ENCODE measurements around the gene EFNA1.
A peak's percentile ranks its signal among the peaks of the same experiment; 100 is the strongest.

The EFNA1 gene

DNA sequence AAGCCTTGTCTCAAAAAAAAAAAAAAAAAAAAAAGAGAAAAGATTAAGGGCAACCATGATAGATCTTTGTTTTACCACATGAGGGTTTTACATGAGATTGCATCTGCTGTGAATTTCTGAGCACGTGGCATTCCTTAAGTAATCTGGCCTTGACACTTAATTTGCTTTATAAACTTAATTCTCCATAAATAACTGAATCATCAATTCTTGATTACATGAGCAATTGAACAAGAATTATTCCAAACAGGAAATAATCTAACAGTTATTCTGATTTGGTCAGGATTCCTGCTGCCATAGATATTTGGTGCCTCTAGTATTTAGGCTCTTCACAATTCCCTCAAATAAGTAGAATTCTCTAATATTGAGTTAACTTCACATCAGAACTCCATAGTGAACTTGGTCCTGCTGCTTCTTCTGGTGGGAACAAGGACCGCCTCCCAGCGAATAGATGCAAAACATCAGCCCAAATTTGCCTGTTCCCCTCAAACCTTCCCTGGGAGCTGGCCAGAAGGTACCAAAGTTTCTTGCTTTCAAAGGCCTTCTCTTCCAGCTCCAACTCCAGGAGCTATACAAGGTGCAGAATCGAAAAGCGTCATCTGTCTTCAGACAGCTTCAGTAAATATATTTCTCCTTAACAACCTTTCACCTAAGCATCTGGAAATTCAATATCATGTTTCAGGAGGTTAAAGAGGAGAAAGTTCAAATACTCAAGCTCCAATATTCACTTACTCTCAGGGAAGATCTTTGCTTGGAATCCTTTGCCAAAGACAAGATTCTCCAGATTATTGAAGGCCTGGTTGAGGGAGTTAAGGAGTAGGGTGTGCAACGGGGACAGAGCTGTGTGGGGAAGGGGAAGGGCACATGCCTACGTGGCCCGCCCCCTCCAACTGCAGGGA lies 44.4 kb downstream of the EFNA1 start:
- no peak for DNase-seq (ENCODE audit: low read depth)
- TF ChIP-seq, protein P1, sequence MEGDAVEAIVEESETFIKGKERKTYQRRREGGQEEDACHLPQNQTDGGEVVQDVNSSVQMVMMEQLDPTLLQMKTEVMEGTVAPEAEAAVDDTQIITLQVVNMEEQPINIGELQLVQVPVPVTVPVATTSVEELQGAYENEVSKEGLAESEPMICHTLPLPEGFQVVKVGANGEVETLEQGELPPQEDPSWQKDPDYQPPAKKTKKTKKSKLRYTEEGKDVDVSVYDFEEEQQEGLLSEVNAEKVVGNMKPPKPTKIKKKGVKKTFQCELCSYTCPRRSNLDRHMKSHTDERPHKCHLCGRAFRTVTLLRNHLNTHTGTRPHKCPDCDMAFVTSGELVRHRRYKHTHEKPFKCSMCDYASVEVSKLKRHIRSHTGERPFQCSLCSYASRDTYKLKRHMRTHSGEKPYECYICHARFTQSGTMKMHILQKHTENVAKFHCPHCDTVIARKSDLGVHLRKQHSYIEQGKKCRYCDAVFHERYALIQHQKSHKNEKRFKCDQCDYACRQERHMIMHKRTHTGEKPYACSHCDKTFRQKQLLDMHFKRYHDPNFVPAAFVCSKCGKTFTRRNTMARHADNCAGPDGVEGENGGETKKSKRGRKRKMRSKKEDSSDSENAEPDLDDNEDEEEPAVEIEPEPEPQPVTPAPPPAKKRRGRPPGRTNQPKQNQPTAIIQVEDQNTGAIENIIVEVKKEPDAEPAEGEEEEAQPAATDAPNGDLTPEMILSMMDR (IDR thresholded peaks at IDR 0.05; ENCODE audit: insufficient read depth, low read depth, low read length, missing control alignments) = no peak
- H3K4me3 ChIP-seq (ENCODE audit: low read length) = peak overlapping the region; percentile 97

DNA sequence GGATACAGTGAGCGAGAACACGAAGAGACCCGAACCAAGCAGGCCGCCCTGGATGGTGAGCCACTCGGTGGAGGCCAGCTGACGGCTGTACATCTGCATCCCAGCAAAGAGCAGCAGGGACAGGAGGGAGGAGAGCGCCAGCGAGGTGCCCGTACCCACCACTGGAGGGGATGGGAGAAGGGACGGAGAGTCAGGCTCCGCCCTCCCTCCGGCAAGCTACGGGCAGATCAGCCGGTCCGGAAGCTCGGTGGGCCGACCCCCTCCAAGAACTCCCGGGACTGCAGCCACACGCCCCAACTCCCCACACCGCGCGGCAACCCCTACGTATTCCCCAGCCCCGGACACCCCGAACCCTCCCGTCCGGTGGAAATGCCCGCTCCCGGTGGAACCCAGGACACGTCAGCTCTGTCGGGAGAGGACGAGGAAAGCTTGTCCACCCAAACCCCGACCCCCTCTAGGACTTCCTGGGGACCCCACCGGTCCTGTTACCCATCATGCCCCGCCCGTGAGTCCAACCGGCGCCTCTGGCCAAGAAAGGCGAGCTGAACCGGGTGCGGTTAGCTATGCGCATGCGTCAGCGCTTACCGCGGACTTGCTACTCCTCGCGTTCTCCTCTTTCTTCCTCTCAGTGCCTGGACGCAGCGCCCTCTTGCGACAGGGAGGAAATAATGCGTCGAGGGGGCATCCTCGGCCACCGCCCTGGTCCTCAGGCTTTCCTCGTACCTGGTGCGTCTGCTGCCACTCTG lies 45.2 kb downstream of the EFNA1 start, which contains the start of gene KRTCAP2:
Gene KRTCAP2 (minus strand): TSS at position 573 of the 746 bp plus-strand sequence. CDS start 80 bp downstream, at position 493.
- TF ChIP-seq, protein P1 (IDR thresholded peaks at IDR 0.05; ENCODE audit: insufficient read depth, low read depth, low read length, missing control alignments) = peak; percentile 93

DNA sequence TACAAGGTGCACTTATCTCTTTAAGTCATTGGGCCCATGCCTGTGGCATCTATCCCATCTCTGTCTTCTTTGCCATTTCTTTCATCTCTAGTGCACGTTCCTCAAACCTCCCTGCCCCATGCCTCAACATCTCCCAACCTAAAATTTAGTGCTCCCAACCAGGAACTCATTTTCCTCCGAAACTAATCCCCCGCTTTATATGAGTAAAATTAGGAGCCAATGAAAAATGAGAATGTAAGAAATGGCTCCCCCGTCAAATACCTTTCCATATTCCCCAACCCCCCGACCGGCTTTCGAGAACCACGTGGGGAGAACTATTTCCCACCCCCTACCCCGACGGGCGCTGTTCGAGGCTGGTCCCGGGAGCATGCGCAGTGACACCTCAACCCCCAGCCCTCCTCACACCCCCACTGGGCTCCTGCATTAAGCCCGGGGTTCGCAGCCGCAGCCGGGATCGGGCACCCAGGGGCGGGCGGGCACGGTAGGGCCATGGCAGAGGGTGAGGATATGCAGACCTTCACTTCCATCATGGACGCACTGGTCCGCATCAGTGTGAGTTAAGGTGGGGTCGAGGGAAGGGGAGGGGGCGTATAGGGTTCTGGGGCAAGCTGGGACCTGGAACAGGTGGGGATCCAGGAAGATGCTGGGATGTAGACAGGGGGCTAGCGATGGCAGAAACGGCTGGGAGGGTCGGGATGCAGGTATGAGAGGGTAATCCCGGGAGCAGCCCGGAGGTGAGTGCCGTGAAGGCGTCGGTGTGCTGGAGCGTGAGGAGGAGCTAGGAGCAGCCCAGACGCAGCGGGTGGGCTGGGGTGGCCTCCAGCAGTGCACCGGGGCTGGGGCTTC lies 46.0 kb downstream of the EFNA1 start, which contains the start of gene TRIM46:
Gene TRIM46 (plus strand): TSS at position 372 of the 846 bp plus-strand sequence. CDS start 118 bp downstream, at position 490.
- TF ChIP-seq, protein P1 (IDR thresholded peaks at IDR 0.05; ENCODE audit: insufficient read depth, low read depth, low read length, missing control alignments) = no peak
- H3K4me3 ChIP-seq (ENCODE audit: low read length) = peak within 1 kb of the TSS; percentile 97
- peak; percentile 40 for DNase-seq (ENCODE audit: low read depth)

More for the DNA sequence above, 45.2 kb downstream of the EFNA1 start, which contains the start of gene KRTCAP2:
- DNase-seq (ENCODE audit: low read depth) = peak; percentile 95
- peak within 1 kb of the TSS; percentile 97 for H3K4me3 ChIP-seq (ENCODE audit: low read length)

DNA sequence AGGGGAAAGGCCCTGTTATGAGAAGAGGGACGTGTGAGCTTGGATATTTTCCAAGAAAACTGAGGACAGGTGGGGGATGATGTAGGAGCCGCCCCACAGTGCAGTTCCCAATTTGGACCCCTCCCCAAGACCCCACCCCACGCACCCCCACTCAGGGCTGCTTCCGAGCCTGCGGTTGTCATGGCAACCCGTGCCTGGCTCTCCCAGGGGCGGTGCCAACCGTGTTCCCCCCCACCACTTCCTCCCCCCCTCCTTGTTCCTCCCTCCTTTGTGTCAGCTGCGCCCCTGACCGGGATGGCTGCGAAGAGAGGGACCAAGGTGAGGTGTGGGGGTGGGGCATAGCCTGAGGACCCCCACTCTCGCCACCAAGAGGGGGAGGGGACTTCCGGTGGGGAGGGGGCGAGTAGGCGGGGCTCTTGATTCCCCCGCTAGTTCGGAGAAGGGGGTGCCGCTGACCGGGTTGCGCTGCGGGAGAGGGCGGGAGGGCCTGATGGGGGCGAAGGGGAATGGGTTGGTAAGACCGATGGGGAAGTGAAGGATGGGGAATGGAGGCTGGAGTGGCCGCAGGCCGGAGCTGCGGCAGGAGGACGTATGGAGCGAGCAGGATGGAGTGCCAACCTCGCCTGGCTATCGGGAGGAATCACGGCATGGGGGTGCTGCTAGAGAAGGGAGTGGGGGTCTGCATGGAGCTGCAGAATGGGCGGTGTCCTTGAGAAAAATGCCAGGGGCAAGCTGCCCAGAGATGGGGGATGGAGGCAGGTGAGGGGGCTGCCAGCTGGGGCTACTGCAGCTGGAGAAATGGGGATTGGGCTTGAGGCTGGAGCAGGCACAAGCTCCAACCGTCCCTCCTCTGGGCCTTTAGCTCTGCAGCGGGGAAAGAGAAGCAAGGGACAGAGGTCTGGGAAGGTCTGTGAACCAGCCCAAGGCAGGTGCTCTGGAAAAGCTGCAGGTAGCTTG lies 46.9 kb downstream of the EFNA1 start:
- TF ChIP-seq, protein P1 (IDR thresholded peaks at IDR 0.05; ENCODE audit: insufficient read depth, low read depth, low read length, missing control alignments) = no peak
- peak overlapping the region; percentile 97 for H3K4me3 ChIP-seq (ENCODE audit: low read length)
- DNase-seq (ENCODE audit: low read depth) = no peak

DNA sequence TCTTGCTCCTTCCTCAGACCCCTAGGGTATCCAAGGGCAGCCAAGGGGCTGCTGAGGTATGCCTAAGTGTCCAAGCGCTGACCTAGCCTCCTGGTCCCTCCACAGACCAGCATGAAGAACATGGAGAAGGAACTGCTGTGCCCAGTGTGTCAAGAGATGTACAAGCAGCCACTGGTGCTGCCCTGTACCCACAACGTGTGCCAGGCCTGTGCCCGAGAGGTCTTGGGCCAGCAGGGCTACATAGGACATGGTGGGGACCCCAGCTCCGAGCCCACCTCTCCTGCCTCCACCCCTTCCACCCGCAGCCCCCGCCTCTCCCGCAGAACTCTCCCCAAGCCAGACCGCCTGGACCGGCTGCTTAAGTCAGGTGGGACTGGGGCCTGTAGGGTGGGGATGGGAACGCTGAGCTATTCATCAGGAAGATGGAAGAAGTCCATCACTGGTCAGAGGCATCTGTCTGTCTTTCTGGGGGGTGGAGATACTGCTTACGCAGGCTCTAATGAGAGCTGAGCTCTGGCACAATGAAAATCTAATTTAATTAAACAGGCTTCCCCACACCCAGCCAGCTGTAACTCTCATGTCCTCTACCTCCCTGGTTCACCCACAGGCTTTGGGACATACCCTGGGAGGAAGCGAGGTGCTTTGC lies 47.7 kb downstream of the EFNA1 start:
- TF ChIP-seq, protein P1 (IDR thresholded peaks at IDR 0.05; ENCODE audit: insufficient read depth, low read depth, low read length, missing control alignments) = no peak
- no peak for DNase-seq (ENCODE audit: low read depth)
- no peak overlapping the region for H3K4me3 ChIP-seq (ENCODE audit: low read length)

Measured in epithelial cell of esophagus (primary cell).